Activated T-helper 2 cell treated with anti-CD3 and anti-CD28 coated beads, Interferon-gamma antibody, Interleukin-2, Interleukin-4, amounts not matched to agents 10 μg/mL and 5 μg/mL and 100 μg/mL, durations not matched to agents 14 hours and 24 hours and 36 hours (primary cell): ENCODE measurements around the gene LRRC3B. TPM values are rescaled to one million over a fixed set of nuclear protein-coding genes. Genes with fewer than 3 reads are reported as not detected.

Source experiments
- DNase-seq: peaks from one replicate; pipeline ENCODE4 v3.0.0; 2021; ENCODE audit warnings: low spot score
- H3K27ac Mint-ChIP-seq: one replicate; pipeline ENCODE4 v1.8.0; 2021; ENCODE audit warnings: mixed read lengths
- H3K27me3 Mint-ChIP-seq: one replicate; pipeline ENCODE4 v1.8.0; 2021; ENCODE audit warnings: low read depth, mixed read lengths
- H3K36me3 Mint-ChIP-seq: one replicate; pipeline ENCODE4 v1.8.0; 2021; ENCODE audit warnings: low read depth, mixed read lengths
- H3K4me1 Mint-ChIP-seq: one replicate; pipeline ENCODE4 v1.8.0; 2021; ENCODE audit warnings: low read depth, mixed read lengths
- H3K4me3 Mint-ChIP-seq: one replicate; pipeline ENCODE4 v1.8.0; 2021; ENCODE audit warnings: low read depth, mild to moderate bottlenecking, moderate library complexity, mixed read lengths
- H3K9me3 Mint-ChIP-seq: one replicate; pipeline ENCODE4 v1.8.0; 2021; ENCODE audit warnings: mixed read lengths
- intact Hi-C: fragments of 100-400 bp; cut with micrococcal nuclease; formaldehyde crosslinking; loops from one replicate; pipeline ENCODE4 v1.15.1; 2023
- total RNA-seq: library from RNA; stranded (reverse); gene quantifications from 2 replicates; pipeline ENCODE4 v1.2.3, GENCODE V29; 2022

LRRC3B gene
- total RNA-seq, 1 donor from 2014 or later, result not detected

DNA sequence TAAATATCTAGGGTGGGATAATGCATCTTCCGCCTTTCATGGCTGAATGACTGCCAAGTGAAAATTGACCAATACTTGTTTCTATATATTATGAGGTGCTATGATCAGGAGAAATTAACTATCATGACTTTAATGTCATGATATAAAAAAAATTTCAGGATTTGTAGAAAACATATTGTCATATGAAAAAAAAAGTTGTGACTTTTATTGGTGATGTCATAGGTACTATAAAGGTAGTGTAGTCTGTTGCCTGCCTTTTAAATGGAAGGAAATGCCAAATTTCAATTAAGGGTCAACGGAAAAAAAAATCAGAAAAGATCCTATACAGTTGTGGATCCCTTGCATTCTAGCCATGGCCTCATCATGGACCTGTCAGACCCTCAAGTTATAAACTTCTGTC is 15.5 kb downstream of the LRRC3B start:
- no peaks in the 10 kb centered on the region for H3K4me1 Mint-ChIP-seq
- H3K9me3 Mint-ChIP-seq, result peaks cover 5% of the 10 kb centered on the region
- H3K27me3 Mint-ChIP-seq, result no peaks in the 10 kb centered on the region
- intact Hi-C loops, result no loop called here
- no peak overlapping the region for H3K27ac Mint-ChIP-seq
- no peaks in the 10 kb centered on the region for H3K36me3 Mint-ChIP-seq
- H3K4me3 Mint-ChIP-seq, result no peak overlapping the region
- no peak for DNase-seq

DNA sequence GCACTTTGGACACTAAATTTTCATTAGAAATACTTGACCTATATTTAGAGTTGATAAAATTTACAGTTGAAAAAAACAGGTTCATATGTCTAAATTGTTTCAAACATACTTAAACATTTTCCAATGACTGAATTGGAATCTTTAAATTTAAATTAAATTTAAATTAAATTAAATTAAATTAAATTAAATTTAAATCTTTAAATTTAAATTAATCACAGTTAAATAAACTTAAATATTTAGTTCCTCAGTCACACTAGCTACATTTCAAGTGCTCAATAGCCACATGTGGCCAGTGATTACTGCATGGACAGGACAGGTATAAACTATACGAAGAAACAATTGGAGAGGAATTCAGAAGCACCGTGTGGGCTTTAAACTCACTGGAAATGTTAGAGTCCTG is 16.8 kb downstream of the LRRC3B start:
- no peak overlapping the region for H3K27ac Mint-ChIP-seq
- H3K9me3 Mint-ChIP-seq, result peaks cover 5% of the 10 kb centered on the region
- H3K4me3 Mint-ChIP-seq, result no peak overlapping the region
- H3K36me3 Mint-ChIP-seq, result no peaks in the 10 kb centered on the region
- no peaks in the 10 kb centered on the region for H3K4me1 Mint-ChIP-seq
- no peak for DNase-seq
- H3K27me3 Mint-ChIP-seq, result no peaks in the 10 kb centered on the region
- intact Hi-C loops, result no loop called here

DNA sequence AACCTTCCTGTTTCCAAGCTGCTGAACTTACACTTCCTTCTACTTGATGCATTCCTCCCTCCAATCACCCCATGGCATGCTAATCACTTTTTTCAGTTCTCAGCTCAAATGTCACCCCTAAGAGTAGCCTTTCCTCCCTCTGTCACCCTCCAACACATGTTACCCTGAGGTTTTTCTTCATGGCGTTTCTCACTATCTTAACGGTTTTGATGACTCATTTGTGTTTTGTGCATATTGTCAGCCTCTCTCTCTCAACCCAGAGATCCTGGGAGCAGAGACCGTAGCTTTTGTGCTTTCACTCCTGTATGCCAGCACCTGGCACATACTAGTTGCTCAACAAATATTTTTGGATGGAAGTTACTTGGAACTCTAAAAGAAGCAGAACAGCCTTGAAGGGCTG is 24.5 kb downstream of the LRRC3B start:
- H3K4me3 Mint-ChIP-seq, result no peak overlapping the region
- H3K9me3 Mint-ChIP-seq, result peaks cover 4% of the 10 kb centered on the region
- no peaks in the 10 kb centered on the region for H3K36me3 Mint-ChIP-seq
- no peaks in the 10 kb centered on the region for H3K4me1 Mint-ChIP-seq
- no peaks in the 10 kb centered on the region for H3K27me3 Mint-ChIP-seq
- no peak for DNase-seq
- intact Hi-C loops, result no loop called here
- H3K27ac Mint-ChIP-seq, result no peak overlapping the region

DNA sequence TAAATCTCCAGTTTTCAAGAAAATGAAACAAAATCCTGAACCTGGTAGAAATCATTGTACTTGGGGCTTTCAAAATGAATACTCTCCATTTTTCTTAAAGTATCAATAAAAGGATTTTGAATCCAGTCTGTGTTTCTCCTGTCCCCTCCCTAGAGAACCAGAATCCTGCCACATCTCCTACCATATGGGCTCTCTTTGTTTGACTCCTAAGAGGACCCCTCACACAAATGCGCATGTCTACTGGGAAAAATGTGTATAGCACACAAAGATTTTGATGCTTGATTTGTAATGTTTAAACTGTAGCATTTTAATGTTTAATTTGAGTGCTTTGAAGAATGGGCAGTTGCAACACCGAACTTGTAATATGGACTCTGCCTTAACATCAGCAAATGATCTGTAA is 25.9 kb downstream of the LRRC3B start:
- Mint-ChIP-seq H3K4me3 (no peak overlapping the region), H3K27me3 (no peaks in the 10 kb centered on the region), H3K36me3 (no peaks in the 10 kb centered on the region), H3K27ac (no peak overlapping the region), H3K4me1 (no peaks in the 10 kb centered on the region), H3K9me3 (no peaks in the 10 kb centered on the region)
- intact Hi-C loops, result no loop called here
- DNase-seq, result no peak

DNA sequence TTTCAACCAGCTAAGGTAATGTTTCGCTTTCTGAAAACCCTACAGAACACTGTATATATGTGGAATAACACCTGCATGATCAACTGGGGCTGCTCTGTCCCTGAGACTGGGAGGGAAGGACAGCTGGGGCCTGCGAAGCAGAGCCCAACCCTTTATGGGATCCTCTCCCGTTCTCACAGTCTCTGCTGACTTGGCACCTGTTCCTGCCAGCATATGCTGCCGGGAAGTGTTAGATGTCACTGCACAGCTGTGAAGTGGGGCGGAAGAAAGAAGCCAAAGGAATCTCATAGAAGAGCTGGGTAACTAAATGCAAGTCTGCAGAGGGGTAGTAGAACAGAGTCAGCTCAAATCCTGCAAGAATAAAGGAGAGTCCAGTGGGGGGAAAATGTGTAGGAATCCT is 29.6 kb downstream of the LRRC3B start:
- Mint-ChIP-seq H3K9me3 (no peaks in the 10 kb centered on the region), H3K4me1 (no peaks in the 10 kb centered on the region), H3K36me3 (no peaks in the 10 kb centered on the region), H3K27me3 (no peaks in the 10 kb centered on the region), H3K4me3 (no peak overlapping the region), H3K27ac (no peak overlapping the region)
- intact Hi-C loops, result no loop called here
- no peak for DNase-seq

DNA sequence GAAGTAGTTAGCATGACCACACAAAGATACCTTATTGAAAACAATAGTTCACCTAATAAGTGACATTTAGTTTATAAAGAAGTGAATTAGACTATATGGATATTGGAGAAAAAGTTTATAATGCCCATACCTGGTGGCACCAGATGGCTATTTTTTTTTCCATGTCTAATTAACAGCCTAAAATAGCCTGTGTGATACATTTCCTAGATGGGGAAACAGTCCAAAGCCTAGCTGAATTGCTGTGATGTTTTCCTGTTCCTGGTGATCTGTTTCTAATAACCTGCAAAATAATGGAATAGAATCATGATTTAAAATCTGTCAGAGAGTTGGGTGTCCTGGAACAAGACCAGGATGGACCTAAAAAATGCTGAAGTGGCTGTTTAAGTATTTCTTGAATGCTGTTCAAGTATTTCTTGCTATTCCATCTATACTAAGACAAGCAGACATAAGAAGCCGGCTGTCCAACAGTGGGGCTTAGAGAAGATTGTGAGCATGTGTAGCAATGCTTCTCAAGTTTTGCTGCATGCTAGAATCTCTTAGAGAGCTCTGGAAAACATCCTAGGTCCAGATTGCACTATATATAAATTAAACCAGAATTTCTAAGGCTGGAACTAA is 31.3 kb downstream of the LRRC3B start:
- H3K9me3 Mint-ChIP-seq, result no peaks in the 10 kb centered on the region
- no peak overlapping the region for H3K4me3 Mint-ChIP-seq
- no peak for DNase-seq
- no peaks in the 10 kb centered on the region for H3K36me3 Mint-ChIP-seq
- H3K4me1 Mint-ChIP-seq, result no peaks in the 10 kb centered on the region
- no peaks in the 10 kb centered on the region for H3K27me3 Mint-ChIP-seq
- no peak overlapping the region for H3K27ac Mint-ChIP-seq
- intact Hi-C loops, result no loop called here

DNA sequence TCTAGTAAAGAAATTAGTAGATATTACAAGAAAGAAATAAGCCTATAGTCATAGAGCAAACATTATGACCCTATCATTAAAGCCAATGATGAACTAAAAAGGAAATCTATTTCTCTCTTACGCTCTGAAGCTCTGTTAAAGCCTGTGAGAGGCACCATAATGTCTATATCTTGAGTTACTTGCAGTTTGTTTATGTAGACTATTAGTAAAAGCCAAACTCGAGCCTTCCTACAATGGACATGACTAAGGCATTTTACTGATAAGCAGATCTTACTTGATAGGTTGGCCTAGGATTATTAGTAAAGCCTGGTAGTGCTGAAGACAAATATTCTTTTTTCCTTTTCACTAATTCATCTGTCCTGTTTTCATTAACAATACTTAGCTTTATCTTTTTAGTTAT is 32.7 kb downstream of the LRRC3B start:
- DNase-seq, result no peak
- Mint-ChIP-seq H3K36me3 (no peaks in the 10 kb centered on the region), H3K27ac (no peak overlapping the region), H3K4me3 (no peak overlapping the region), H3K9me3 (no peaks in the 10 kb centered on the region), H3K4me1 (no peaks in the 10 kb centered on the region), H3K27me3 (no peaks in the 10 kb centered on the region)
- intact Hi-C loops, result no loop called here

DNA sequence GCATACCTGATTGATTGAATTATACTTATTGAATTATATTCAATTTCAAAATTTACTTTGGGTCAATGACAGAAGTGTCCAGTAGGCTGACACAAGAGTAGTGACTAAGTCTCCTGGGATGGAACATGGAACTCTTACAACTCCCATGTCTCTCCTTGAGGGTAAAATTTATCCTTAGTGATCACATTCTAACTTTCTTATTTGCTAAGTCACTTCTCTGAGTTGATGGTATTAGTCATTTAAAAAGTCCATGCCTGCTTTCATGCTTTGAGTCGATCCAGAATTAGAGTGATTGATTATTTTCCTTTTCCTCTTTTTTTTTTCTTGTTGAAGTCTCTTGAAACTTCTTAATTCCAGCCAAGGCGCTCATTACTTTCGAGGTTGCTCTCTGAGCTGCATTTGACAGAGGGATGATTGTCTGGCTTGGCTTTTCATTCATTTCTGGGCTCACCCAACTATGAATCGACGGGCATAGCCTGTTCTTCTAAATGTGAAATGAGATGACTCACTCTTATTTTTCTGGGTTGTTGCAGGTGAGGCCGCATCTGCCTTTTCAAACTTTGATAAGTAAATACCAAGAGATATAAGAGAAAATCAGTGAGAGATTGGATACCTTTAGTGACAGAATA is 34.9 kb downstream of the LRRC3B start:
- Mint-ChIP-seq H3K4me3 (no peak overlapping the region), H3K27ac (no peak overlapping the region), H3K27me3 (no peaks in the 10 kb centered on the region), H3K36me3 (no peaks in the 10 kb centered on the region), H3K9me3 (no peaks in the 10 kb centered on the region), H3K4me1 (no peaks in the 10 kb centered on the region)
- no peak for DNase-seq
- intact Hi-C loops, result no loop called here

DNA sequence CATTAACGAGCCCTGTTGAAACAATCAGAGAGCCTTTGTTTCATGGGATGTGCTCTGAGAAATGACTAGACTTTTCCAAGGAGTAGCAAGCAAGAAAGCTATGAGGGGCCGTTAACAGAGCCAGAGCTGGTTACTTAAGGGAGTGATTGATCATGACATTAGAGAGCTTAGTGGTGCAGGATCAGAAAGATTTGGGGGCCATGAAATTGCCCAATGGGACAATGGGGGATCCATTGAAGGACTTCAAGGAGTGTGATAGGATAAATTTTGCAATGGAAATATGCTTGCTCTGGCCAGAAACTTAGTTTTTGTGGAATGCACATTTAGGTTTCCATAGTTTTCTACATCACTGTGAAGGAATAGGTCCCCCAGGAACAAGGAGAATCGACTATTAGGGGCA is 45.6 kb downstream of the LRRC3B start:
- DNase-seq, result no peak
- Mint-ChIP-seq H3K4me1 (no peaks in the 10 kb centered on the region), H3K4me3 (no peak overlapping the region), H3K9me3 (no peaks in the 10 kb centered on the region), H3K27ac (no peak overlapping the region), H3K36me3 (no peaks in the 10 kb centered on the region), H3K27me3 (no peaks in the 10 kb centered on the region)
- intact Hi-C loops, result no loop called here

DNA sequence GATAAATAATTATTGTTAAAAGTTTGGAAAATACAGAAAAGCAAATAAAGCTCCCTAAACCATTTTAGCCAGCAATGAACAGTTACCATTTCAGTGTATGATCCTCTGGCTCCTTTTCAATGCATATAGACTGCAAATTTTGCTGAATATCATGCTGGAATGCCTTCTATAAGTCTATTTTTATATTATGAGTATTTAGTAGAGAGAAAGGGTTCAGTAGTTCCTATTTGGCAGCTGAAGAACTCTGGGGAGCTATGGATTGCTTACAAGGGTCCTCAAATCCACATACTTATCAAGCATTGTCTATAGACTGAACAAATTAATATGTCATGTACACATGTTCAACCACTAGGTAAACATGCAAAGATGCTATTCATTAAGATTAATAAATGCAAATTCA is 46.1 kb downstream of the LRRC3B start:
- intact Hi-C loops, result no loop called here
- DNase-seq, result no peak

DNA sequence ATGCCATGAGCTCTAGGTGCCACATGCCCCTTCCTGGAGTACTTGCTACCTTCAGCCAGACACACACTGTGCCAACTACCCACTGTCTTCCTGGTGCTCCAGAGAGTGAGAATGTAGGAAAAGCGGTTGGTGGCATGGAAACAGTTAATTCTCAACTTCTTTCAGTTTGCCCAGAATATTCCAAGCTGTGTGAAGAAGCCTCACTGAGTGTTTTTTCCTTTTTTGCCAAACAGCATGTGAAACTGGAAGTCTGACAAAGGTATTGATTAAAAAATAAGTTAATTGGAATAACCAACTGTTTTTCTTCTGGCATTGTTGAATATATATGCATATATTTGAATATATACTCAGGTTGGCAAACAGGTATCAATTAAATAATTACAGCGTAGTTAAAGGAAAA is 52.8 kb downstream of the LRRC3B start:
- intact Hi-C loops, result no loop called here
- H3K27ac Mint-ChIP-seq, result no peak overlapping the region

More for the DNA sequence above, 46.1 kb downstream of the LRRC3B start:
- Mint-ChIP-seq H3K9me3 (no peaks in the 10 kb centered on the region), H3K27me3 (no peaks in the 10 kb centered on the region), H3K4me3 (no peak overlapping the region), H3K4me1 (no peaks in the 10 kb centered on the region), H3K36me3 (no peaks in the 10 kb centered on the region), H3K27ac (no peak overlapping the region)

DNA sequence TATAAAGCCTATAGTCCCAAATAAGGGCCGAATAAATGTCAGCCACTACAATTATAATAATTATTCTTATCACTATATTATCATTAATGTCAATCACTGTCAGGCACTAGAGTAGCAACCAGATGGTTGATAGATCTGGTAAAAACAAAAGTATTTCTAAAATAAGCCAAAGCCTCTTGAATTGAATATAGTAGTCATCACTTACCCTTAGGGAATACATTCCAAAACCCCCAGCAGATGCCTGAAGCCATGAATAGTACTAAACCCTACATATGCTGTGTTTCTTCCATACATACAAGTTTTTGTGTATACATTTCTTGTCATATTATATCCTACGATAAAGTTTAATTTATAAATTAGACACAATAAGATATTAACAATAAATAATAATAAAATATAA is 59.1 kb downstream of the LRRC3B start:
- H3K27me3 Mint-ChIP-seq, result no peaks in the 10 kb centered on the region
- intact Hi-C loops, result no loop called here
- DNase-seq, result no peak
- peaks cover 3% of the 10 kb centered on the region for H3K9me3 Mint-ChIP-seq
- H3K36me3 Mint-ChIP-seq, result no peaks in the 10 kb centered on the region
- H3K4me1 Mint-ChIP-seq, result no peaks in the 10 kb centered on the region
- H3K27ac Mint-ChIP-seq, result no peak overlapping the region
- H3K4me3 Mint-ChIP-seq, result no peak overlapping the region

More for the DNA sequence above, 52.8 kb downstream of the LRRC3B start:
- no peaks in the 10 kb centered on the region for H3K4me1 Mint-ChIP-seq
- H3K27me3 Mint-ChIP-seq, result no peaks in the 10 kb centered on the region
- no peak for DNase-seq
- no peaks in the 10 kb centered on the region for H3K9me3 Mint-ChIP-seq
- H3K4me3 Mint-ChIP-seq, result no peak overlapping the region
- H3K36me3 Mint-ChIP-seq, result no peaks in the 10 kb centered on the region

DNA sequence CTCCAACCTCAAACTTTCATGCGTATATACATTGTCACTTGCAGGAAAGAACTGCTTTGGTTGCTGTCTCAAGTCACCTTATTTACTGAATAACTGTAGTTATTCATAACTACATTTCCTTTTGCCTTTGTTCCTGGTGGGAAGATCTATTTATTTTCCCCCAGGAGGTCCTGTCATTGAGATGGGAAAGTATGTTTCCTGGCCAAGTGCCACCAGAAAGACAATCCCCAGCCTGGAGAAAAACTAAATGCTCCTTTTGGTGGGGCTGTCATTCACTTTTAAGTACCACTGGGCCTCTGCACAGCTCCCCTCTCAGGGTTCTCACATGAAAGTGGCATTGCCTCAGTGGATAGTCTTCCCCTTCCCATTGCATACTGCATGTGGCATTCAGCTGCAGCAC is 59.8 kb downstream of the LRRC3B start:
- intact Hi-C loops, result no loop called here
- Mint-ChIP-seq H3K4me1 (no peaks in the 10 kb centered on the region), H3K27ac (no peak overlapping the region), H3K4me3 (no peak overlapping the region), H3K36me3 (no peaks in the 10 kb centered on the region), H3K27me3 (no peaks in the 10 kb centered on the region), H3K9me3 (peaks cover 6% of the 10 kb centered on the region)
- no peak for DNase-seq

DNA sequence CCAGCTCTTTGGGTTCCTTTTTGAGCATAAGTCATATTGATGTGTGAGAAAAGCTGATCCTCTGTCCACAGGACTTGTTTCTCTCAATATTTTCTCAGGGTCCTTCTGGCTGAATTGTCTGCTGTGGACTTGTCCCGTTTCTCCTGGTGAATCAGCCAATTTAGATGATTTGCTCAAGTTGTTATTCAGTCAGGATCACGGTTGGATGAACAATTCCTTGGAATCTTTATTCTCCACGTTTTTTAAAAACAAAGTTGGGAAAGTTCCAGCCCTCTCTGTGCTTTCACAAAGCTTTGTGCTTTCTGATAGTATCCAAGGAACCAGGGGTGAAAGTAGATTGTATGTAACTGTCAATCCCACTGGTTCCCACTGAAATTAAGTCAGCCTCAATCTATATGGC is 61.3 kb downstream of the LRRC3B start:
- Mint-ChIP-seq H3K27ac (no peak overlapping the region), H3K4me1 (no peaks in the 10 kb centered on the region), H3K36me3 (no peaks in the 10 kb centered on the region), H3K9me3 (peaks cover 6% of the 10 kb centered on the region), H3K27me3 (no peaks in the 10 kb centered on the region), H3K4me3 (no peak overlapping the region)
- intact Hi-C loops, result no loop called here
- DNase-seq, result no peak
